HEK293 (cell line): ENCODE data around the gene ALDH16A1.

Experiments used
- HOXA7 ChIP-seq: sonication (generic); formaldehyde crosslinking; IDR thresholded peaks from 2 replicates; pipeline ENCODE4 v1.8.1; 2022; ENCODE audit warnings: missing genetic modification reagents, borderline replicate concordance
- KLF10 ChIP-seq: fragments of 450-650 bp; IDR thresholded peaks from 2 replicates; pipeline ENCODE4 v1.5.1; 2018; ENCODE audit warnings: missing biosample characterization, mild to moderate bottlenecking, missing genetic modification characterization
- OSR2 ChIP-seq: fragments of 450-650 bp; formaldehyde crosslinking; IDR thresholded peaks from 2 replicates; pipeline ENCODE4 v1.5.1; 2016; ENCODE audit warnings: missing biosample characterization, missing genetic modification characterization
- REPIN1 ChIP-seq: fragments of 450-650 bp; formaldehyde crosslinking; IDR thresholded peaks from 2 replicates; pipeline ENCODE4 v1.5.1; 2017; ENCODE audit warnings: missing biosample characterization, missing genetic modification characterization, low read depth
- TCF7L2 ChIP-seq: IDR thresholded peaks from 2 replicates; pipeline ENCODE4 v1.6.1; 2011; ENCODE audit warnings: low read depth, mild to moderate bottlenecking, inconsistent platforms, low read length, moderate library complexity, borderline replicate concordance
- ZBTB17 ChIP-seq: fragments of 450-650 bp; formaldehyde crosslinking; IDR thresholded peaks from 2 replicates; pipeline ENCODE4 v1.5.1; 2016; ENCODE audit warnings: missing biosample characterization, missing genetic modification characterization
- ZBTB48 ChIP-seq: fragments of 450-650 bp; formaldehyde crosslinking; IDR thresholded peaks from 2 replicates; pipeline ENCODE4 v1.5.1; 2016; ENCODE audit warnings: missing biosample characterization, missing genetic modification characterization
- ZNF175 ChIP-seq: fragments of 450-650 bp; formaldehyde crosslinking; IDR thresholded peaks from 2 replicates; pipeline ENCODE4 v1.5.1; 2016; ENCODE audit warnings: missing biosample characterization, missing genetic modification characterization
- ZNF19 ChIP-seq: fragments of 450-650 bp; formaldehyde crosslinking; IDR thresholded peaks from 2 replicates; pipeline ENCODE4; 2016; ENCODE audit warnings: missing biosample characterization, missing genetic modification characterization, low read depth
- ZNF248 ChIP-seq: fragments of 450-650 bp; formaldehyde crosslinking; IDR thresholded peaks from 2 replicates; pipeline ENCODE4 v1.5.1; 2017; ENCODE audit warnings: missing biosample characterization, missing genetic modification characterization
- ZNF274 ChIP-seq, 2 experiments: fragments of 200-500 bp in 1 of 2; fragments of 450-650 bp in 1 of 2; sonication (Bioruptor generic) in 1 of 2; formaldehyde crosslinking in 1 of 2; IDR thresholded peaks; 2 replicates each; pipeline versions ENCODE4 v1.5.1 to v1.6.1; 2014 to 2016; ENCODE audit warnings: borderline replicate concordance in 1 of 2, inconsistent platforms in 1 of 2, low read length in 1 of 2, missing biosample characterization in 1 of 2, missing genetic modification characterization in 1 of 2
- ZNF302 ChIP-seq: fragments of 450-650 bp; formaldehyde crosslinking; IDR thresholded peaks from 2 replicates; pipeline ENCODE4 v1.5.1; 2016; ENCODE audit warnings: missing biosample characterization, missing genetic modification characterization, low read depth
- ZNF501 ChIP-seq: fragments of 450-650 bp; formaldehyde crosslinking; IDR thresholded peaks from 2 replicates; pipeline ENCODE4 v1.5.1; 2016; ENCODE audit warnings: missing biosample characterization, missing genetic modification characterization
- ZNF529 ChIP-seq: fragments of 450-650 bp; formaldehyde crosslinking; IDR thresholded peaks from 2 replicates; pipeline ENCODE4 v1.5.1; 2017; ENCODE audit warnings: missing genetic modification characterization, missing biosample characterization; ENCODE audit not compliant: insufficient replicate concordance
- ZNF548 ChIP-seq: fragments of 450-650 bp; formaldehyde crosslinking; IDR thresholded peaks from 2 replicates; pipeline ENCODE4 v1.5.1; 2016; ENCODE audit warnings: missing biosample characterization, missing genetic modification characterization
- ZNF776 ChIP-seq: fragments of 450-650 bp; formaldehyde crosslinking; IDR thresholded peaks from 2 replicates; pipeline ENCODE4 v1.5.0; 2017; ENCODE audit warnings: missing biosample characterization, missing genetic modification characterization, borderline replicate concordance
- TF ChIP-seq, protein P1 (sequence below): fragments of 450-650 bp; formaldehyde crosslinking; IDR thresholded peaks from 2 replicates; pipeline ENCODE4 v1.5.1; 2016; ENCODE audit warnings: missing biosample characterization, missing genetic modification characterization
- TF ChIP-seq, protein P2 (sequence below): fragments of 450-650 bp; formaldehyde crosslinking; IDR thresholded peaks from 2 replicates; pipeline ENCODE4 v1.5.1; 2016; ENCODE audit warnings: missing biosample characterization, missing genetic modification characterization
- TF ChIP-seq, protein P3 (sequence below): fragments of 450-650 bp; formaldehyde crosslinking; IDR thresholded peaks from 2 replicates; pipeline ENCODE4 v1.5.1; 2016; ENCODE audit warnings: missing biosample characterization, missing genetic modification characterization
- TF ChIP-seq, protein P4 (sequence below): fragments of 450-650 bp; formaldehyde crosslinking; optimal IDR thresholded peaks from 2 replicates; pipeline ENCODE3; 2016; ENCODE audit warnings: missing biosample characterization, mild to moderate bottlenecking, missing genetic modification characterization
- TF ChIP-seq, protein P5 (sequence below): fragments of 450-650 bp; formaldehyde crosslinking; IDR thresholded peaks from 2 replicates; pipeline ENCODE4 v1.5.1; 2016; ENCODE audit warnings: missing biosample characterization, missing genetic modification characterization
- TF ChIP-seq, protein P6 (sequence below): fragments of 450-650 bp; formaldehyde crosslinking; IDR thresholded peaks from 2 replicates; pipeline ENCODE4 v1.5.1; 2016; ENCODE audit warnings: missing biosample characterization, missing genetic modification characterization
- TF ChIP-seq, protein P7 (sequence below): fragments of 450-650 bp; formaldehyde crosslinking; IDR thresholded peaks from 2 replicates; pipeline ENCODE4 v1.5.1; 2016; ENCODE audit warnings: missing biosample characterization, missing genetic modification characterization
- TF ChIP-seq, protein P8 (sequence below): fragments of 450-650 bp; IDR thresholded peaks from 2 replicates; pipeline ENCODE4 v1.5.1; 2018; ENCODE audit warnings: missing biosample characterization, missing genetic modification characterization

ALDH16A1 gene

DNA sequence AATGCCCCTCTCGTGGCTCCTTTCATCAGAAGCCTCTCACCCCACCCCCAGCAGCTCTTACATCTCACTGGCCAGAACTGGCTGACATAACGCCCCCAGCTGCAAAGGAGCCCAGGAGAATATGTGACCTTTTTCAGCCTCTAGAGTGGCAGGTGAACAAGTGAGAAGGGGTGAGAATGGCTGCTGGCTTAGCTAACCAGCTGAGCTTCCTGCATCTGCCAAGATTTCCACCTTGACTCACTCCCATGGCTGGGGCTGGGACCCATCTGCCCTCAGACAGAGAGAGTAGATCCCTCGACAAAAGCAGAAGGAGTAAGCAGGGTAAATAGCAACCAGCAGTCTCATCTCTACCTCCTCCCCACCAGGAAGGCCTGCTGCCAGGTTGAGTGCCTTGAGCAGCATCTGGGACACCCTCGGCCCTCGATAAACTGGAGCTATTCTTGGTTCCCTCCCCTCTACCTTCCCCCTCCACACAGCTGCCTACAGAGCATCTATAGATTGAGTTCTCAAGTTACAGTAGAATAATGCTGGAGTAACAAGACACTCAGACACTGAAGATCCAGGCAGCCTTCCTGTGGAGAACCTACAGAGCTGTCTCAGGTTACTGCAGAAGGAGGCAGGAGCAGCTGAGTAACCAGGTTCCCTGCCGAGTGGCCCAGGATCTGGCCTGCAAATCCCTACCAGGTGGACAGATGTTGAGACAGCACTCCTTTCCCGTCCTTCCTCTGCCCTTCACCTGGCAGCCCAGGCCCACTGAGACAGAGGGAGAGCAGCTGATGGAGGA is 49.4 kb upstream of the ALDH16A1 start (continued):
- TF ChIP-seq, protein P1, sequence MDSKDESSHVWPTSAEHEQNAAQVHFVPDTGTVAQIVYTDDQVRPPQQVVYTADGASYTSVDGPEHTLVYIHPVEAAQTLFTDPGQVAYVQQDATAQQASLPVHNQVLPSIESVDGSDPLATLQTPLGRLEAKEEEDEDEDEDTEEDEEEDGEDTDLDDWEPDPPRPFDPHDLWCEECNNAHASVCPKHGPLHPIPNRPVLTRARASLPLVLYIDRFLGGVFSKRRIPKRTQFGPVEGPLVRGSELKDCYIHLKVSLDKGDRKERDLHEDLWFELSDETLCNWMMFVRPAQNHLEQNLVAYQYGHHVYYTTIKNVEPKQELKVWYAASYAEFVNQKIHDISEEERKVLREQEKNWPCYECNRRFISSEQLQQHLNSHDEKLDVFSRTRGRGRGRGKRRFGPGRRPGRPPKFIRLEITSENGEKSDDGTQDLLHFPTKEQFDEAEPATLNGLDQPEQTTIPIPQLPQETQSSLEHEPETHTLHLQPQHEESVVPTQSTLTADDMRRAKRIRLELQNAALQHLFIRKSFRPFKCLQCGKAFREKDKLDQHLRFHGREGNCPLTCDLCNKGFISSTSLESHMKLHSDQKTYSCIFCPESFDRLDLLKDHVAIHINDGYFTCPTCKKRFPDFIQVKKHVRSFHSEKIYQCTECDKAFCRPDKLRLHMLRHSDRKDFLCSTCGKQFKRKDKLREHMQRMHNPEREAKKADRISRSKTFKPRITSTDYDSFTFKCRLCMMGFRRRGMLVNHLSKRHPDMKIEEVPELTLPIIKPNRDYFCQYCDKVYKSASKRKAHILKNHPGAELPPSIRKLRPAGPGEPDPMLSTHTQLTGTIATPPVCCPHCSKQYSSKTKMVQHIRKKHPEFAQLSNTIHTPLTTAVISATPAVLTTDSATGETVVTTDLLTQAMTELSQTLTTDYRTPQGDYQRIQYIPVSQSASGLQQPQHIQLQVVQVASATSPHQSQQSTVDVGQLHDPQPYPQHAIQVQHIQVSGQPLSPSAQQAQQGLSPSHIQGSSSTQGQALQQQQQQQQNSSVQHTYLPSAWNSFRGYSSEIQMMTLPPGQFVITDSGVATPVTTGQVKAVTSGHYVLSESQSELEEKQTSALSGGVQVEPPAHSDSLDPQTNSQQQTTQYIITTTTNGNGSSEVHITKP (tag by site-specific recombination), result 0 out of 2 replicates have a peak, but pooled peaks have one; percentile 56
- TF ChIP-seq OSR2 (tag by site-specific recombination) (peak; percentile 95), HOXA7 (CRISPR knock-in tag) (no peak), ZNF175 (tag by site-specific recombination) (no peak), ZNF248 (tag by site-specific recombination) (no peak), ZNF776 (tag by site-specific recombination) (no peak), ZBTB17 (tag by site-specific recombination) (peak; percentile 99), ZNF529 (tag by site-specific recombination) (no peak), REPIN1 (tag by site-specific recombination) (no peak), ZNF501 (tag by site-specific recombination) (no peak), ZNF274 (IDR thresholded peaks at IDR 0.05; ENCODE audit: low read length) (no peak), ZNF274 (tag by site-specific recombination; IDR thresholded peaks at IDR 0.05; ENCODE audit: borderline replicate concordance) (no peak), ZBTB48 (tag by site-specific recombination) (no peak), ZNF19 (no peak), KLF10 (tag by site-specific recombination) (no peak), ZNF302 (tag by site-specific recombination) (no peak), TCF7L2 (no peak), ZNF548 (tag by site-specific recombination) (no peak)
- TF ChIP-seq, protein P2, sequence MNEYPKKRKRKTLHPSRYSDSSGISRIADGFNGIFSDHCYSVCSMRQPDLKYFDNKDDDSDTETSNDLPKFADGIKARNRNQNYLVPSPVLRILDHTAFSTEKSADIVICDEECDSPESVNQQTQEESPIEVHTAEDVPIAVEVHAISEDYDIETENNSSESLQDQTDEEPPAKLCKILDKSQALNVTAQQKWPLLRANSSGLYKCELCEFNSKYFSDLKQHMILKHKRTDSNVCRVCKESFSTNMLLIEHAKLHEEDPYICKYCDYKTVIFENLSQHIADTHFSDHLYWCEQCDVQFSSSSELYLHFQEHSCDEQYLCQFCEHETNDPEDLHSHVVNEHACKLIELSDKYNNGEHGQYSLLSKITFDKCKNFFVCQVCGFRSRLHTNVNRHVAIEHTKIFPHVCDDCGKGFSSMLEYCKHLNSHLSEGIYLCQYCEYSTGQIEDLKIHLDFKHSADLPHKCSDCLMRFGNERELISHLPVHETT (tag by site-specific recombination), result no peak
- TF ChIP-seq, protein P3, sequence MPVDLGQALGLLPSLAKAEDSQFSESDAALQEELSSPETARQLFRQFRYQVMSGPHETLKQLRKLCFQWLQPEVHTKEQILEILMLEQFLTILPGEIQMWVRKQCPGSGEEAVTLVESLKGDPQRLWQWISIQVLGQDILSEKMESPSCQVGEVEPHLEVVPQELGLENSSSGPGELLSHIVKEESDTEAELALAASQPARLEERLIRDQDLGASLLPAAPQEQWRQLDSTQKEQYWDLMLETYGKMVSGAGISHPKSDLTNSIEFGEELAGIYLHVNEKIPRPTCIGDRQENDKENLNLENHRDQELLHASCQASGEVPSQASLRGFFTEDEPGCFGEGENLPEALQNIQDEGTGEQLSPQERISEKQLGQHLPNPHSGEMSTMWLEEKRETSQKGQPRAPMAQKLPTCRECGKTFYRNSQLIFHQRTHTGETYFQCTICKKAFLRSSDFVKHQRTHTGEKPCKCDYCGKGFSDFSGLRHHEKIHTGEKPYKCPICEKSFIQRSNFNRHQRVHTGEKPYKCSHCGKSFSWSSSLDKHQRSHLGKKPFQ (tag by site-specific recombination), result no peak
- TF ChIP-seq, protein P4, sequence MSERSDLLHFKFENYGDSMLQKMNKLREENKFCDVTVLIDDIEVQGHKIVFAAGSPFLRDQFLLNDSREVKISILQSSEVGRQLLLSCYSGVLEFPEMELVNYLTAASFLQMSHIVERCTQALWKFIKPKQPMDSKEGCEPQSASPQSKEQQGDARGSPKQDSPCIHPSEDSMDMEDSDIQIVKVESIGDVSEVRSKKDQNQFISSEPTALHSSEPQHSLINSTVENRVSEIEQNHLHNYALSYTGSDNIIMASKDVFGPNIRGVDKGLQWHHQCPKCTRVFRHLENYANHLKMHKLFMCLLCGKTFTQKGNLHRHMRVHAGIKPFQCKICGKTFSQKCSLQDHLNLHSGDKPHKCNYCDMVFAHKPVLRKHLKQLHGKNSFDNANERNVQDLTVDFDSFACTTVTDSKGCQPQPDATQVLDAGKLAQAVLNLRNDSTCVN (tag by site-specific recombination), result no peak
- TF ChIP-seq, protein P5, sequence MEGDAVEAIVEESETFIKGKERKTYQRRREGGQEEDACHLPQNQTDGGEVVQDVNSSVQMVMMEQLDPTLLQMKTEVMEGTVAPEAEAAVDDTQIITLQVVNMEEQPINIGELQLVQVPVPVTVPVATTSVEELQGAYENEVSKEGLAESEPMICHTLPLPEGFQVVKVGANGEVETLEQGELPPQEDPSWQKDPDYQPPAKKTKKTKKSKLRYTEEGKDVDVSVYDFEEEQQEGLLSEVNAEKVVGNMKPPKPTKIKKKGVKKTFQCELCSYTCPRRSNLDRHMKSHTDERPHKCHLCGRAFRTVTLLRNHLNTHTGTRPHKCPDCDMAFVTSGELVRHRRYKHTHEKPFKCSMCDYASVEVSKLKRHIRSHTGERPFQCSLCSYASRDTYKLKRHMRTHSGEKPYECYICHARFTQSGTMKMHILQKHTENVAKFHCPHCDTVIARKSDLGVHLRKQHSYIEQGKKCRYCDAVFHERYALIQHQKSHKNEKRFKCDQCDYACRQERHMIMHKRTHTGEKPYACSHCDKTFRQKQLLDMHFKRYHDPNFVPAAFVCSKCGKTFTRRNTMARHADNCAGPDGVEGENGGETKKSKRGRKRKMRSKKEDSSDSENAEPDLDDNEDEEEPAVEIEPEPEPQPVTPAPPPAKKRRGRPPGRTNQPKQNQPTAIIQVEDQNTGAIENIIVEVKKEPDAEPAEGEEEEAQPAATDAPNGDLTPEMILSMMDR (tag by site-specific recombination), result no peak
- TF ChIP-seq, protein P6, sequence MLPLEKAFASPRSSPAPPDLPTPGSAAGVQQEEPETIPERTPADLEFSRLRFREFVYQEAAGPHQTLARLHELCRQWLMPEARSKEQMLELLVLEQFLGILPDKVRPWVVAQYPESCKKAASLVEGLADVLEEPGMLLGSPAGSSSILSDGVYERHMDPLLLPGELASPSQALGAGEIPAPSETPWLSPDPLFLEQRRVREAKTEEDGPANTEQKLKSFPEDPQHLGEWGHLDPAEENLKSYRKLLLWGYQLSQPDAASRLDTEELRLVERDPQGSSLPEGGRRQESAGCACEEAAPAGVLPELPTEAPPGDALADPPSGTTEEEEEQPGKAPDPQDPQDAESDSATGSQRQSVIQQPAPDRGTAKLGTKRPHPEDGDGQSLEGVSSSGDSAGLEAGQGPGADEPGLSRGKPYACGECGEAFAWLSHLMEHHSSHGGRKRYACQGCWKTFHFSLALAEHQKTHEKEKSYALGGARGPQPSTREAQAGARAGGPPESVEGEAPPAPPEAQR, result no peak
- TF ChIP-seq, protein P7, sequence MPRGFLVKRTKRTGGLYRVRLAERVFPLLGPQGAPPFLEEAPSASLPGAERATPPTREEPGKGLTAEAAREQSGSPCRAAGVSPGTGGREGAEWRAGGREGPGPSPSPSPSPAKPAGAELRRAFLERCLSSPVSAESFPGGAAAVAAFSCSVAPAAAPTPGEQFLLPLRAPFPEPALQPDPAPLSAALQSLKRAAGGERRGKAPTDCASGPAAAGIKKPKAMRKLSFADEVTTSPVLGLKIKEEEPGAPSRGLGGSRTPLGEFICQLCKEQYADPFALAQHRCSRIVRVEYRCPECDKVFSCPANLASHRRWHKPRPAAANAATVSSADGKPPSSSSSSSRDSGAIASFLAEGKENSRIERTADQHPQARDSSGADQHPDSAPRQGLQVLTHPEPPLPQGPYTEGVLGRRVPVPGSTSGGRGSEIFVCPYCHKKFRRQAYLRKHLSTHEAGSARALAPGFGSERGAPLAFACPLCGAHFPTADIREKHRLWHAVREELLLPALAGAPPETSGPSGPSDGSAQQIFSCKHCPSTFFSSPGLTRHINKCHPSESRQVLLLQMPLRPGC, result no peak
- TF ChIP-seq, protein P8, sequence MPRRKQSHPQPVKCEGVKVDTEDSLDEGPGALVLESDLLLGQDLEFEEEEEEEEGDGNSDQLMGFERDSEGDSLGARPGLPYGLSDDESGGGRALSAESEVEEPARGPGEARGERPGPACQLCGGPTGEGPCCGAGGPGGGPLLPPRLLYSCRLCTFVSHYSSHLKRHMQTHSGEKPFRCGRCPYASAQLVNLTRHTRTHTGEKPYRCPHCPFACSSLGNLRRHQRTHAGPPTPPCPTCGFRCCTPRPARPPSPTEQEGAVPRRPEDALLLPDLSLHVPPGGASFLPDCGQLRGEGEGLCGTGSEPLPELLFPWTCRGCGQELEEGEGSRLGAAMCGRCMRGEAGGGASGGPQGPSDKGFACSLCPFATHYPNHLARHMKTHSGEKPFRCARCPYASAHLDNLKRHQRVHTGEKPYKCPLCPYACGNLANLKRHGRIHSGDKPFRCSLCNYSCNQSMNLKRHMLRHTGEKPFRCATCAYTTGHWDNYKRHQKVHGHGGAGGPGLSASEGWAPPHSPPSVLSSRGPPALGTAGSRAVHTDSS (tag by site-specific recombination), result no peak
